Fibroblast of the aortic adventitia (primary cell): ENCODE measurements around the gene TUG1. TPM values are rescaled to one million over a fixed set of nuclear protein-coding genes. Genes with fewer than 3 reads are reported as not detected.

Experiments
- DNase-seq: peaks from one replicate; pipeline ENCODE4 v3.0.0-alpha.2; 2010; ENCODE audit warnings: low read depth
- H3K4me3 ChIP-seq: 2 replicates; pipeline ENCODE4 v1.5.1; 2011; ENCODE audit warnings: low read depth, mild to moderate bottlenecking, control low read depth, low read length, moderate library complexity
- CTCF ChIP-seq: IDR thresholded peaks from 2 replicates; pipeline ENCODE4 v1.5.1; 2011; ENCODE audit warnings: mild to moderate bottlenecking, low read length, control low read depth, inconsistent platforms; ENCODE audit not compliant: insufficient read depth
- small RNA-seq: library from RNA; depleted of rRNA; stranded (forward); fragments of <200 nt; gene quantifications from one replicate; pipeline ENCODE3, GENCODE V24; 2012
- total RNA-seq: library from RNA; depleted of rRNA; stranded (reverse); fragments of >200 nt; gene quantifications from 2 replicates; pipeline ENCODE4 v1.2.3, GENCODE V29; 2012; ENCODE audit warnings: low replicate concordance

Gene TUG1
- total RNA-seq, 1 donor = 88.2 TPM

GRCh38 chr22:31020334-31020733, 51.3 kb downstream of the TUG1 start:
- DNase-seq = no peak
- H3K4me3 ChIP-seq = no peak overlapping the region
- no peak for TF ChIP-seq CTCF

- H3K4me3 ChIP-seq = no peak overlapping the region
- TF ChIP-seq CTCF = no peak
Observed at GRCh38 chr22:31022516-31022915, 53.5 kb downstream of the TUG1 start.

More at GRCh38 chr22:31022516-31022915, 53.5 kb downstream of the TUG1 start:
- no peak for DNase-seq

Small RNA genes within 50 kb of the gene (small RNA-seq; reads per million reads assigned to genes)
- gene RF01892 = not detected

Other genes starting within 250 kb of the TUG1 start
- gene MORC2, start 491 bp upstream of the TUG1 start, total RNA-seq = 17.7 and 36.3 TPM in 2 replicates
- 35.2 and 63.5 TPM in 2 replicates for gene SMTN, start 112.1 kb downstream of the TUG1 start, total RNA-seq
- gene SELENOM, start 138.3 kb downstream of the TUG1 start, total RNA-seq = 82.0 and 97.9 TPM in 2 replicates
- under 0.01 and 0.41 TPM in 2 replicates for gene INPP5J, start 153.7 kb downstream of the TUG1 start, total RNA-seq
- gene PLA2G3, start 171.2 kb downstream of the TUG1 start, total RNA-seq = 0.08 and 0.09 TPM in 2 replicates
- gene RNF185, start 190.9 kb downstream of the TUG1 start, total RNA-seq = 23.2 and 35.8 TPM in 2 replicates
- 10.0 and 51.5 TPM in 2 replicates for gene LIMK2, start 243.0 kb downstream of the TUG1 start, total RNA-seq